GM21423 (cell line): Measurements from ENCODE around the gene GLB1L3.
"Not testable (repeated sequence)": the region's sequence is repeated elsewhere in the genome, so short reads cannot be mapped to it uniquely, and the experiment has no call there.

Source experiments
- ATAC-seq: cut with Tn5 transposase; IDR thresholded peaks from one replicate; pipeline ENCODE4 v1.9.1; 2021; ENCODE audit warnings: mild to moderate bottlenecking, moderate library complexity; ENCODE audit not compliant: unreplicated experiment

Gene GLB1L3

DNA sequence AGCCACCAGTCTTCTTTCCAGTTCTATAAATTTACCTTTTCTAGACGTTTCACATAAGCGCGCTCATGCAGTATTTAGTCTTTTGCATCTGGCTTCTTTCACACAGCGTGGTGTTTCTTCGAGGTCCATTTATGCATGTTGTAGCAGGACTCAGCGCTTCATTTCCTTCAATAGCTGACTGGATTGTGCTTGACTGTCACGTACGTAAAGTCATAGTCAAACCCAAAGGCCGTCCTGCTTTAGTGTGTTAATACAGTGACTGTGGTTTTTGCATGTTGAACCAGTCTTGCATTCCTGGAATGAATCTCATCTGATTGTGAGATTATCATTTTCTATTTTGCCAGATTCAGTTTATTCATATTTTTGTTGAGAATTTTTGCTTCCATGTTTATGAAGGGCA is 18.5 kb downstream of the GLB1L3 start:
- ATAC-seq = no peak

DNA sequence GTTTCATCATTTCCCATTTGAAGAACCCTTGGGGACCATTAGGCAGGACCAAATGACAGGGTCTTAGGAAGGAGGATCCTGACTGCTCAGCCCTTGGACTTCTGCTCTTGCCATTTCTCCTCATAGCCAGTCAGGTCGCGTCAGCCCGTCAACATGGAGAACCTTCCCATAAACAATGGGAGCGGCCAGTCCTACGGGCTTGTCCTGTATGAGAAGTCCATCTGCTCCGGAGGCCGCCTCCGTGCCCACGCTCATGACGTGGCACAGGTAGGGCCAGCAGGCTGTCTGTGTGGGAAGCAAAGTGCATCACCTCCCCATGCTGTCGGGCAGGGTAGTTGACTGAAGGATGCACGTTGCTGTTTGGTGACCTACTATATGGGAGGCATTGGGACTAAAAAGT is 36.0 kb downstream of the GLB1L3 start:
- ATAC-seq = no peak

DNA sequence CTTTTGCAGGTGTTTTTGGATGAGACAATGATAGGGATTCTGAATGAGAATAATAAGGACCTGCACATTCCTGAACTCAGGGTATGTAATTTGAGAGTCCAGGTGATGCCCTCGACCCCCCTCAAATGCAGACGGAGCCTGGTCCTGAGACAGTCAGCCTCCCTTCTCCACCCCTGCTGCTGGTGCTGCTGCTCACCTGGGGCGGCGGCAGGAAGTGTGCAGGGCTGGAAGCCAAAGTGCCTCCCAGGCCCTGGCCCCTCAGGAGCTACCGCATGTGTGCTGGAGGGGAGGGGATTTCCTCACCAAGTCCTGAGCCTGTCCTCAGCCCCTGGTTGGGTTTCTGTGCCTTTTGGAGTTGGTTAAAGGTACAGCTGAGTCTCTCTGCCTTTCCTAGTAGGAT is 36.6 kb downstream of the GLB1L3 start:
- no peak for ATAC-seq

DNA sequence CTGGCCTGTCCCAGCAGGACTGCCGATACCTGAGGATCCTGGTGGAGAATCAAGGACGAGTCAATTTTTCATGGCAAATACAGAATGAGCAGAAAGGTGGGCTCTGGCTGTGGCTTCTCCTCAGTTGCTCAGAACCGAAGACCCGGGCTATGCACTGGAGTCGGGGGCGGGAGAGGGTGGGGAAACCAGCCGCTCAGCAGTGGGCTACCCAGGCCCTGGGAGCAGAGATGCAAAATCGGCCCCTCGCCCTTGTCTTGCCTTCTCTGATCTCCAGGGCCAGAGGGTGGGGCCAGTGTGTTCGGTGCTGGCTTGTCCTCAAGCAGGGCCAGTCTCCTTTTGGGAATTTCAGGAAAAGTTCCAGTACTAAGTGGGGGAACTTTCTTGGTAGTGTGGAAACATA is 37.2 kb downstream of the GLB1L3 start:
- no peak for ATAC-seq

DNA sequence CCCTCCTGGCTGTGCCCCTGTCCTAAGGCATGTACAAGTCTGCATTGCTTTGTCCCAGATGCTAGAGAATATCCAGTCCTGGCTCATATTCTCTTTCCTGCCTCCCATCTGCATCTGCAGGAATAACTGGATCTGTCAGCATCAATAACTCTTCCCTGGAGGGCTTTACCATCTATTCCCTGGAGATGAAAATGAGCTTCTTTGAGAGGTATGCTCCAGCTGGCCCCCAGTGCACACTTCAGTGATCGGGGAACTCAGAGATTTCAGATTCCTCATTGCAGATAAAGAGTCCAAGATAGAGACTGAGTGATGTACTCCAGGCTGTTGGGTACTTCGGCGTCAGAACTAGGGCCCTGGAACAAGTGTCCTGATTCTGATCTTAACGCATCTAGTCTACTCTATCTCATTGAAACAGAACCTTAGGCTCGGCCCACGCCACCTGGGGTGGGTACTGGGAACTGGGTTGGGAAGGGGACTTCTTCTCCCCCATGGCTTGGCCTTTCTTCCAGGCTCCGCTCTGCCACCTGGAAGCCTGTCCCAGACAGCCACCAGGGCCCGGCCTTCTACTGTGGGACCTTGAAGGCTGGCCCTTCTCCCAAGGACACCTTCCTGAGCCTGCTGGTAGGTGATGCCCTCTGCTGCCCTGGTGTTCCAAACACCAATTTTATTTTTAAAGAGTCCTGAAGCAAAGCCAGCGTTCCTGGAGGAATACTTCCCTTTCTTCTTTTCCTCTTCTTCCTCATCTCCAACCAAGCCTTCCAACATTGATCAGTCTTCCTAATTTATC is 37.8 kb downstream of the GLB1L3 start:
- no peak for ATAC-seq

DNA sequence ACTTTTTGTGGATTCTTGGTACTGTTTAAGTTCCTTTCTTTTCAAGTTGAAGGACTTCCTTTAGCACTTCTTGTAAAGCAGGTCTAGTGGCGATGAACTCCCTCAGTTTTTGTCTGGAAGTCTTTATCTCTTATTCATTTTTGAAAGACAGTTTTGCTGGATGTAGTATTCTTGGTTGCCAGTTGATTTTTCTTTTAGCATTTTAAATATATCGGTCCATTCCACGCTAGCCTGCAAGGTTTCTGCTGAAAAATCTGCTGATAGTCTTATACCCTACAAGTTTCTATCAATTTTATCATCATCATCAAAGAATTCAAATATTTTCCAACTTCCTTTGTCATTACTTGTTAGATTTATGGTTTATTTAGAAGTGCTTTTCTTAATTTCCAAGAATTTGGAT is 40.9 kb downstream of the GLB1L3 start:
- no peak for ATAC-seq

DNA sequence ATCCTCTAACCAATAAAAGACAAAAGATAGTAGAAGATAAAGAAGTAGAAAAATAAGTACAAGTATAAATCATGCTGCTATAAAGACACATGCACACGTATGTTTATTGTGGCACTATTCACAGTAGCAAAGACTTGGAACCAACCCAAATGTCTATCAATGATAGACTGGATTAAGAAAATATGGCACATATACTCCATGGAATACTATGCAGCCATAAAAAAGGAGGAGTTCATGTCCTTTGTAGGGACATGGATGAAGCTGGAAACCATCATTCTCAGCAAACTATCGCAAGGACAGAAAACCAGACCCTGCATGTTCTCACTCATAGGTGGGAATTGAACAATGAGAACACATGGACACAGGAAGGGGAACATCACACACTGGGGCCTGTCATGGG is 45.2 kb downstream of the GLB1L3 start:
- ATAC-seq = not testable (repeated sequence)

DNA sequence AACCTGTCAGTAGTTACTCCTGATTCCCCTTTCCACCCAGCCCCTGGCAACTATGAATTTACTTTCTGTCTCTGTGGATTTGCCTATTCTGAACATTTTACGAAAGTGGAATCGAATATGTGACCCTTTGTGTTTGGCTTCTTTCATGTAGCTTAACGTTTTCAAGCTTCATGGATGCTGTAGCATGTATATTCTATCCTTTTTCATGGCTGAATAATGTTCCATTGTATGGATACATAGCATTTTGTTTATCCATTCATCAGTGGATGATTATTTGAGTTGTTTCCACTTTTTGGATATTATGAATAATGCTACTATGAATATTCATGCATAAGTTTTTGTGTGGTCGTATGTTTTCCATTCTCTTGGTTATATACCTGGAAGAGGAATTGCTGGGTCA is 46.4 kb downstream of the GLB1L3 start:
- ATAC-seq = no peak

DNA sequence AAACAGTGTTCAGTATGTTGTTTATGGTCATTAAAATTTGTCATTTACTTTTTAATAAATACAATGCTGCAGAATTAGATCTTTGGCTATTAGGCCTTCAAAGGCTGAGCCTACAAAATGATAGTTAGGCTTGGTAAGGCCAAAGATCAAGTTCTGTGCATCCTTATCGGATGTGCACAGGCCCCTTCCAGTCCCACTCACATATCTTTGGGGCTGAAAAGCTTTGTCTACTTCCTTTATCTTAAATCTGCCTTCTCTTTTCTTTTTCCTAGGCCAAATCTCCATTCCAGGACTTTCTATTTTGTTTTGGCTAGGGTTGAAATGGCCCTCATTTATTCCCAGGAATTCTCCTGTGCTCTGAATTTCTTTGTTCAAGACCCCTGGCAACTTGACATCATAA is 52.3 kb downstream of the GLB1L3 start:
- ATAC-seq = no peak

DNA sequence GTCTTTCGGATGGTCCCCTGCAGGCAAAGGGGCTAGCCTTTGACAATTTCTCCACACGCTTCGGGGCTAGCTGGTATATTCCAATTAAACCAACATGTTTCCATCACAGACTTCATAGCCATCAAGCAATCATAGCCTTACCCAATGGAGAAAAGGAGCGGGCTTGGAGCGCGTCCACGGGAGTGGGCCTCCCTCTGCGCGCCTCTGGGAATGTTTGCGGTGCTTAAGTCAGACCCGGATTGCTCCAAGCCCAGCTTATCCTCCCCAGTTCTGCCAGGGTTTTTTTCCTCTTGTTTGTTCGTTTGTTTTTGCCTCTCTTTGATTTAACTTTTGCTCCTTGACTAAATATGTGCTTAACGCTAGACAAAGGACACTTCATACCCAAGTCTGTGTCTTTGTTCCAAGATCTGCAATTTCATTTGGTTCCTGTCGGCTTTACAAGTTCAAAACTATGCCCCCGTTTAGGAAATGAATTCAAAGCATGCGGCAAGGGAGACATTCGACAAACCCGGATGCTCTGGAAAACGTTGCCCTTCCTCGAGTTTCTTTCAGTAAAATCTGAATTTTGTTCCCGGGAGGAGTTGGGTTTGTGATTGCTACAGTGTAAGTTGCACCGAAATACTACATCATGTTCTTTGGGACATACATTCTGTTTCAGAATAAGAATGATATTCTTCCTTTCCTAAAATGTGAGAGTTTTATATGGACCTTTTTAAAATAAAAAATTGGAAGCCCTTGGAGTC is 54.6 kb downstream of the GLB1L3 start:
- no peak for ATAC-seq

DNA sequence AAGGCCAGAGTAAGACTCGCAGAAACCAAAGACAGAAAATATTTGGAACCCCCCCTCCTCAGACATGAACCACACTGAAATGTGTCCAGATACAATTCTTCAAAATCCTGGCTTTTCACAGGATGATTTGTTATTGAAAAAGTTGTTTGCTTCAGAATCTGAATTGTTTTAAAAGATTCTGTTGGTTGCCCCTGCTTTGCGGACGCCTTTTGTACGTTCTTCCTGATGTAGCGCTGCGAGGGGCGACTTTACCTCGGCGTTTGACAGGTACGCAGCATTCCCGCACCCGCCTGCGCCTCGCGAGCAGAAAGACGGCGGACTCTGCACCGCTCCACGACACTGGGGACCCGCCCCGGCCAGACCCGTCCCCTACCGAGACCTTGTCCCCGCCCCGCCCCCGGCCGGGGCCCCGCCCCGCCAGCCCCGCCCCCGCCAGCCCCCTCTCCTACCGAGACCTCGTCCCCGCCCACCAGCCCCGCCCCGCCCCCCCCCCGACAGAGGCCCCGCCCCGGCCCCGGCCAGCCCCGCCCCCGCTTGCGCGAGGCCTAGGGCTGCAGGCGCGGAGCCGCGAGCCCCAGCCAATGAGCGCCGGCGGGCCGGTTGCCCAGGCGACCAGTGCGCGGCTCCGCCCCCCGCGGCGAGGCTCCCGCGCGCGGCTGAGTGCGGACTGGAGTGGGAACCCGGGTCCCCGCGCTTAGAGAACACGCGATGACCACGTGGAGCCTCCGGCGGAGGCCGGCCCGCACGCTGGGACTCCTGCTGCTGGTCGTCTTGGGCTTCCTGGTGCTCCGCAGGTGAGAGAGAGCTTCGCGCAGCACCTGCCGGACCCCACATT is 55.4 kb downstream of the GLB1L3 start, which contains the start of gene GLB1L2:
GLB1L2 (plus strand) TSS at position 635 of the 835 bp plus-strand sequence; CDS start at position 709, 74 bp downstream.
- peak; percentile 83 for ATAC-seq

DNA sequence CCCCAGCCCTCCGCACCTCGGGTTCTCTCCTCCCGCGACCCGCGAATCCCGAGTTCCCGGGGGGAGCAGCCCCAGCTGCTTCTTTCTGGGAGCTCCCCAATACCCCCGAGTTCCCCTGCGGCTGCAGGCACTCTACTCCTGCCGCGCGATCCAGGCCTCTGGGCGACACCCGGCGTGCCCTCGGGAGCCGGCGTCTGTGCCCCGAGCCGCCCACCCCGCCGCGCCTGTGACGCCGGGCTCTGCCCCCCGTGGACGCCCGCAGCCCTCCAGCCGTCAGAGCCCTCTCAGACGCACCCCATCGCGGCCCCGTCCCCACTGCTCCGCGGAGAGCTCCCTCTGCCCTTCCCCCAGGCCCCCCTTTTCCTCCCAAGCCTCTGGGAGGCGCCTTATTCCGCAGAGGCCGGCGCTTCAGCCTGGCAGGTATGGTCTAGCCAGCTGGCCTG is 56.0 kb downstream of the GLB1L3 start:
- ATAC-seq = no peak

DNA sequence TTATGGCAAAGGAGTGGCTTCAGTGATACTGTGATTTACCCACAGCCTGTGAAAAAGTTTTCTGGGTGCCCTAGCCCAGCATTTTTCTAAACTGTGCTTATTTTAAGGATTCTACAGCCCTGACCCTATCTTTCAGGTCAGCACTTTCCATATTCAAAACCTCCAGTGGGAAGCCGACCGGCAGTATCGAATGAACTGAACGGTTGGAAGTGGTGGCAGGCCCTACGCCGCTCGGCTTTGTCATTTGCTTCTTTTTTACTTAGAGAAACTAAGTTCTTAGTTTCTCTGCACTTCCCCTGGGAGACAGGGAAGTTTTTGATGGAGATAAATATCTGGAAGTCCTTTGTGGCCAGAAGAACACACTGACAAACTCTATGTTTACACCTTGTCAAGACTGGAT is 56.6 kb downstream of the GLB1L3 start:
- ATAC-seq = no peak

DNA sequence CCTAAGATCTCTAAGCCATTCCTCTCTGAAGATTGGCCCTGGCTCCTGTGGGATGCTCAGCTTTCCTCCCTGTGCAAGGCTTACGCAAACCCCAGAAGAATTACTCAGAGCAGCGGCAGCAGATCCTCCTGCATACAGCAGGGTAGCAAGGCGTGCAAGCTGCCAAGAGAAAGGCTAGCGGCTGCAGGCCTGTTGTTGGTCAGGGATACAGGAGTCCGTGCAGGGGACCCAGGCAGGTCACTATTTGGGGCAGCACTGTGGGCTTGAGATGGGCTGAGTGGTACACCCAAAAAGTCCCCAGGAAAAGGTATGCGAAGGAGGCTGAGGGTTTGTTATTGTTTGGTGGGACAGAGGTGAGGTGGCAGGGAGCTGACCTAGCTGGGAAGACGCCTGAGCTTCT is 57.1 kb downstream of the GLB1L3 start:
- no peak for ATAC-seq

DNA sequence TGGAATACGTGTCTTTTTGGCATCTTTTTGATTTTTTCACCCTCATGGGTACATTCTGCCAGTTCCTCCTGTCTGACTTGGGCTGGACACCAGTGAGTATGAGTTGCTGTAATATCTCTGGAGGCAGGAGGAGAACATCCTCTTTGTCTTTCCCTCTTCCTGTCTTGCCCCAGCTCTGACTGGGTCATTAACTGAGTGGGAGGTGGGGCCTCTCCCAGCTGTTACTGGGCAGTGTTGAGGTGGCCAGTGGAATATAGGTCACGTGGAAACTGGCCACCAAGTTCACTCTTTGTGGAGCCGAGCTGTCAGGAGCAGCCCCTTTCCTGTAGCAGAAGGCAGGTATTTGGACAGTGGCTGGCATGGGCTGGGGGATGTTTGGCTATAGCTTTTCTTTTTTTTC is 57.8 kb downstream of the GLB1L3 start:
- ATAC-seq = no peak

DNA sequence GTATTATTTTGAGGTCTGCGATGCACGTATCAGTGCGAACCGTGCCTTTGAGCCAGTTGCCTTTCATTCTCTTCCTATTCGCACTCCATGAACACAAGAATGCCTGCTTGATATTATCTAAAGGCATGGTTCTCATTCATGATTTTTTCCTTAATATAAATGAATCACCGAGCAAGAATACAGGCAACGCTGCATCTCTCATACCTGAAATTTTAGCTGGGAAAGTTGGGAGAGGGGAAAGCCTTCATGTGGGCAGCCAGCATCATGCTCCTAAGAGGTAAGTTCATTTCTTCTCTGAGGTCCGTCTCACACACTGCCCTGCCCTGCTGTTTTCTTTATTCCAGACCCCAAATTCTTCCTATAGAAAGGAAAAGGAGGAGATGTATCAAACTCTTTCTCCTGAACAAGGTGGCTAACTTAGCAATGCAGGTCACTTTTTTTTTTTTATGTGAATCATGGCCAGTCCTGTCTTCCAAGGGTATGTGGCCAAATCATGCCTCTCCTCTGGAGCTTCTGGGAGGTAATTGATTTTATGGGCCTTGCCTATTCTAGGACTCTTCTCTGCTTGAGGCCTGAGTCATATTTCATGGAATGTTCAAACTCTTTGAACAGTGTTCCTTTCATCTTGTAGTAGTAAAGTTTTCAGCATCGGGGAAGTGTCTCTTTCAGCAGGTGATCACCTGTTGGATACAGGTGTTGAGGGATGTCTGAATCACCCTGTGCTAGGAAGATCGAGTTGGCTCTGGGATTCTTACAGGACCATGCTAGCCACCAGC is 58.8 kb downstream of the GLB1L3 start:
- ATAC-seq = no peak

DNA sequence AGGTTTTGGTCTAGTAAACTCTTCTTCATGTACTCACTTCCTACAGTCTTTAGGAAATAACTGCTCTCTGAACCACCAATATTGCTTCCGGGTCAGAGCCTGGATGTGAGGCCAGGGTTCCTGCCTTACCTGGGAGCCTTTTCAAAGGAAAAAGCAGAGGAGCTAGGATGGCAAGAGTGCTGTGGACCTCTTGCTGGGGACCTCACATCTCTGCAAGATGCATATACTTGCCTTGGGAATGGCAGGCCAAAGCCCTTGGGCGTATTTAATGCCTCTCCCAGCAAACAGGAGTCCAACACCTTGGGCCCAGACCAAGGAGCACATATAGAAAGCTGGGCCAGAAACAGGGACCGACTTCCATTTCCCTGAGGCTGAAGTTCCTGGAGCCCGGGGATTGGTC is 60.9 kb downstream of the GLB1L3 start:
- no peak for ATAC-seq

DNA sequence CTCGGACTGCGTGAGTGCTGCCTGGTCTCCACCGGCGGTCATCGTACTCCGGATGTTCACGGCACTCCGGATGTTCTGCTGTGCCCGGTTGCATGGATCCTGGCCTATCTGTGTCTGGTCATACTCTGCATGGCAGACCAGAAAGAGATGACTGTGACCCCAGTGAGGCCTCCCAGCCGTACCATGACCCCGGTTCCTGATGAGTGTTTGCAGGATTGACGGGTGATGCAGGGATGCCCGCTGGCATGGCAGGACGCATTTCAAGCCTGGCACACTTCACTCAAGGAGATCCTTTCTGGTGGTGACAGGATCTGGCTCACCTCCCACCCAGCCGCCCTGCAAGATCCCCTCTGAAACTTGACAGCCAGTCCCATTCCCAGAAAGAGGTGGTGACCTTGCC is 61.9 kb downstream of the GLB1L3 start:
- ATAC-seq = no peak

DNA sequence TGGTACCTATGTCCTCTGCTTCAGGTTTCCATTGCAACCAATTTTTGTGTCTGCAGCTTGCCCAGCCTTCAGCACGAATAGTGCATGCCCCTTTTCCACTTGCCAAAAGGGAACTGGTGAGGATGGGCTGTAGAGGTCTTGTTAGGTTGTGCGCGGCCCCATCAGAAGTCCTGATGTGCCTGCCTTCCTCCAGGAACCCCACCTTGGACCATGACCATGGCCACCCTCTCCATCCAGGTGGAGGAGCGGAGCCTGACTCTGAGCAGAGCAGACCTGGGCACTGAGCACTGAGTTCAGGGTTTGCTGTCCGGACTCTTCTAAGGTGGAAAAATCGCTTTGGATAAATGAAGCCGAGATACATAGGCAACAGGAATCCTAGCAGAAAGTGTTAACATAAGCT is 62.5 kb downstream of the GLB1L3 start:
- no peak for ATAC-seq

DNA sequence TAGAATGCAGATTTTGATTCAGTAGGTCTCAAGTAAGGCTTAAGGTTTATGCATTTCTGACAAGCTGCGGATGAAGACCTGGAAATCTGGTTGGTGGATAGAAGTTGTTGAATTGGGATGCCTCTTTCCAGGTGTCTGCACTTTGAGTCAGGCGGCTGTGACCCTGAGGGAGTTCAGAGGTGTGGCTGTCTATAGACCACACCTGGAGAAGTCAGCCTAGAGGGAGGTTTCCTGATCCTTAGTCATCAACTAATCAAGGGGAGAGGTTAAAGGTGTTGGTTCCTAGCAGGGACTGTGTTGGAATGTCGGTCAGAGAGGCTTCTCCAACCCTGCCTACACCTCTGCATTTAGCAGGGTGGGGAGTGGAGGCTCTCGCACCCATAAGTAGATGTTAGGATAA is 63.6 kb downstream of the GLB1L3 start:
- no peak for ATAC-seq
